H9 (cell line): ENCODE measurements around the gene FAR1. TPM values are rescaled to one million over a fixed set of nuclear protein-coding genes. Genes with fewer than 3 reads are reported as not detected.

Source experiments
- DNase-seq: peaks from one replicate; pipeline ENCODE4 v3.0.0-alpha.2; 2017
- H2AFZ ChIP-seq: one replicate; pipeline ENCODE4 v1.6.1; 2013; ENCODE audit warnings: mild to moderate bottlenecking, low read length, control low read depth, moderate library complexity
- H2AK5ac ChIP-seq: 2 replicates; pipeline ENCODE4 v1.6.1; 2013; ENCODE audit warnings: low read length, control low read depth, mixed read lengths; ENCODE audit not compliant: insufficient read length
- H2BK120ac ChIP-seq: one replicate; pipeline ENCODE4 v1.6.1; 2013; ENCODE audit warnings: low read depth, mild to moderate bottlenecking, low read length, control low read depth, inconsistent platforms; ENCODE audit not compliant: poor library complexity, severe bottlenecking
- H2BK12ac ChIP-seq: 2 replicates; pipeline ENCODE4 v1.6.1; 2013; ENCODE audit warnings: low read length, control low read depth, mixed read lengths, low read depth; ENCODE audit not compliant: insufficient read length
- H2BK15ac ChIP-seq: 2 replicates; pipeline ENCODE4 v1.6.1; 2013; ENCODE audit warnings: low read depth, low read length, control low read depth
- H2BK20ac ChIP-seq: one replicate; pipeline ENCODE4 v1.6.1; 2013; ENCODE audit warnings: low read depth, mild to moderate bottlenecking, low read length, control low read depth, inconsistent platforms; ENCODE audit not compliant: poor library complexity, severe bottlenecking
- H2BK5ac ChIP-seq: 2 replicates; pipeline ENCODE4 v1.6.1; 2013; ENCODE audit warnings: low read length, control low read depth, mixed read lengths; ENCODE audit not compliant: insufficient read length
- H3K14ac ChIP-seq: 2 replicates; pipeline ENCODE4 v1.6.1; 2013; ENCODE audit warnings: low read length, control low read depth; ENCODE audit not compliant: insufficient read depth
- H3K18ac ChIP-seq: 2 replicates; pipeline ENCODE4 v1.6.1; 2013; ENCODE audit warnings: low read depth, mild to moderate bottlenecking, mixed read lengths, low read length, control low read depth; ENCODE audit not compliant: insufficient read length
- H3K23ac ChIP-seq: 2 replicates; pipeline ENCODE4 v1.6.1; 2013; ENCODE audit warnings: low read length, control low read depth, mixed read lengths, low read depth; ENCODE audit not compliant: insufficient read length
- H3K23me2 ChIP-seq: 2 replicates; pipeline ENCODE4 v1.6.1; 2013; ENCODE audit warnings: low read depth, mild to moderate bottlenecking, mixed read lengths, low read length, control low read depth; ENCODE audit not compliant: insufficient read length, poor library complexity, severe bottlenecking
- H3K27ac ChIP-seq: 2 replicates; pipeline ENCODE4 v1.5.1; 2013; ENCODE audit warnings: low read length, control low read depth, mixed read lengths, low read depth; ENCODE audit not compliant: insufficient read length
- H3K27me3 ChIP-seq: 2 replicates; pipeline ENCODE4 v1.6.1; 2013; ENCODE audit warnings: low read length, control low read depth, inconsistent platforms; ENCODE audit not compliant: insufficient read depth
- H3K4ac ChIP-seq: 2 replicates; pipeline ENCODE4 v1.6.1; 2013; ENCODE audit warnings: low read depth, mild to moderate bottlenecking, control low read depth, inconsistent platforms, low read length, moderate library complexity
- H3K4me1 ChIP-seq: 2 replicates; pipeline ENCODE4 v1.6.1; 2013; ENCODE audit warnings: low read length, control low read depth, inconsistent platforms; ENCODE audit not compliant: insufficient read depth
- H3K4me2 ChIP-seq: 2 replicates; pipeline ENCODE4 v1.6.1; 2013; ENCODE audit warnings: low read length, control low read depth, mixed read lengths; ENCODE audit not compliant: insufficient read length, insufficient read depth
- H3K56ac ChIP-seq: 2 replicates; pipeline ENCODE4 v1.6.1; 2013; ENCODE audit warnings: low read depth, mild to moderate bottlenecking, mixed read lengths, low read length, control low read depth; ENCODE audit not compliant: insufficient read length
- H3K79me1 ChIP-seq: 2 replicates; pipeline ENCODE4 v1.6.1; 2013; ENCODE audit warnings: low read depth, mild to moderate bottlenecking, moderate library complexity, low read length, control low read depth, inconsistent platforms; ENCODE audit not compliant: insufficient read depth, poor library complexity, severe bottlenecking
- H3K79me2 ChIP-seq: 2 replicates; pipeline ENCODE4 v1.6.1; 2013; ENCODE audit warnings: low read length, control low read depth, inconsistent platforms; ENCODE audit not compliant: insufficient read depth
- H3K9ac ChIP-seq: 2 replicates; pipeline ENCODE4 v1.6.1; 2013; ENCODE audit warnings: low read length, control low read depth, mixed read lengths; ENCODE audit not compliant: insufficient read length; ENCODE audit errors: extremely low read depth
- H3K9me3 ChIP-seq: one replicate; pipeline ENCODE4 v1.6.1; 2013; ENCODE audit warnings: low read depth, low read length, inconsistent platforms; ENCODE audit not compliant: control insufficient read depth
- H3T11ph ChIP-seq: one replicate; pipeline ENCODE4 v1.6.1; 2013; ENCODE audit warnings: mild to moderate bottlenecking, low read length, control low read depth, inconsistent platforms
- H4K20me1 ChIP-seq: one replicate; pipeline ENCODE4 v1.6.1; 2013; ENCODE audit not compliant: control insufficient read depth, insufficient read length, insufficient read depth
- H4K5ac ChIP-seq: 2 replicates; pipeline ENCODE4 v1.6.1; 2013; ENCODE audit warnings: low read depth, mild to moderate bottlenecking, mixed read lengths, low read length, control low read depth; ENCODE audit not compliant: insufficient read length
- H4K8ac ChIP-seq: replicated peaks from 2 replicates; pipeline ENCODE4 v1.6.1; 2013; ENCODE audit warnings: low read length, control low read depth, mixed read lengths, low read depth; ENCODE audit not compliant: insufficient read length
- H4K91ac ChIP-seq: 2 replicates; pipeline ENCODE4 v1.6.1; 2013; ENCODE audit warnings: low read depth, mild to moderate bottlenecking, moderate library complexity, mixed read lengths, low read length, control low read depth; ENCODE audit not compliant: insufficient read length
- H3K27ac Mint-ChIP-seq, 3 experiments: 2 replicates in 2 of 3; 3 replicates in 1 of 3; pipeline ENCODE4 v1.8.0; 2020 to 2021; ENCODE audit warnings: mixed read lengths in 3 of 3, mild to moderate bottlenecking in 1 of 3, moderate library complexity in 1 of 3
- H3K27me3 Mint-ChIP-seq: 2 replicates; pipeline ENCODE4 v1.8.0; 2021; ENCODE audit warnings: low read depth, mild to moderate bottlenecking, moderate library complexity, mixed read lengths
- H3K36me3 Mint-ChIP-seq, 3 experiments: 2 replicates in 2 of 3; 3 replicates in 1 of 3; pipeline ENCODE4 v1.8.0; 2020 to 2021; ENCODE audit warnings: low read depth in 3 of 3, mixed read lengths in 3 of 3; ENCODE audit not compliant: insufficient read depth in 1 of 3
- H3K4me1 Mint-ChIP-seq, 2 experiments: 2 replicates each; pipeline ENCODE4 v1.8.0; 2020; ENCODE audit warnings: mixed read lengths in 2 of 2
- H3K4me3 Mint-ChIP-seq, 2 experiments: 2 replicates in 1 of 2; 3 replicates in 1 of 2; pipeline ENCODE4 v1.8.0; 2020 to 2021; ENCODE audit warnings: mild to moderate bottlenecking in 2 of 2, mixed read lengths in 2 of 2, moderate library complexity in 1 of 2
- H3K9me3 Mint-ChIP-seq, 2 experiments: 2 replicates in 1 of 2; 3 replicates in 1 of 2; pipeline ENCODE4 v1.8.0; 2020; ENCODE audit warnings: mild to moderate bottlenecking in 2 of 2, mixed read lengths in 2 of 2, moderate library complexity in 1 of 2
- WGBS: extraction: QIAGEN DNeasy Blood & Tissue Kit; methylation state at CpG from one replicate; pipeline ENCODE4 v1.1.7; 2013; ENCODE audit warnings: missing lambda C conversion rate, low lambda C conversion rate, mixed read lengths; ENCODE audit not compliant: insufficient read length; ENCODE audit errors: extremely low coverage; 5-methylcytosine and 5-hydroxymethylcytosine counted together
- total RNA-seq: library from RNA; stranded (reverse); gene quantifications from 2 replicates; pipeline ENCODE4 v1.2.1, GENCODE V29; 2021
- TF ChIP-seq, protein P1 (sequence below): fragments of 200-600 bp; sonication (generic); conservative IDR thresholded peaks from 3 replicates; pipeline ENCODE4 v1.8.0; 2021; ENCODE audit warnings: antibody characterized with exemption, mild to moderate bottlenecking

FAR1 gene
- total RNA-seq, 1 experiment from 2014 or later, result 72.5 TPM

DNA sequence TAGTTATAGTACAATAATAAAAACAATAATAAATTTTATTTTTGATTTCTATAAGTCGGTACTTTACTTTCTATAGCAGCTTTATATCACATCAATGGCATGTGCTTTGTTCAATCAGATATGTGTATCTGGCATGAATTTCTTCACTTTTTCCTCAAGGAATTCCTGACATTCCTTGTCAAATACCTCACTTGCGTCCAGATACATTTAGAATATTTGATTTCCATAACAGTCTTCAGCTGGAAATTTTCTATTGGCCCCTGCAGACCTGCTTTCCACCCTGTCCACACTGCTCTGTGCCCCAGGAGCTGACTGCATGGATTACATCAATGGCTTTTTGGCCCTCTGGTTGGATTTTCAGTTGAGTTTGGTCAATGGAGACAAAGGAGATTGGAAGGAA, 93.2 kb downstream of the FAR1 start:
- Histone ChIP-seq H4K20me1 (no peaks in the 10 kb centered on the region), H3T11ph (no peak overlapping the region), H2BK5ac (no peak overlapping the region), H3K9ac (no peak overlapping the region), H3K14ac (no peak overlapping the region), H3K4me2 (no peak overlapping the region), H2BK20ac (no peak overlapping the region), H3K56ac (no peak overlapping the region), H3K23me2 (peaks cover 2% of the 10 kb centered on the region), H4K5ac (no peak overlapping the region), H3K4me1 (peaks cover 2% of the 10 kb centered on the region; the same call in 1 of the 2 replicates), H4K91ac (no peak overlapping the region), H2BK120ac (no peak overlapping the region), H2BK12ac (no peak overlapping the region), H3K18ac (no peak overlapping the region), H3K9me3 (no peaks in the 10 kb centered on the region), H4K8ac (no peak overlapping the region), H3K27me3 (no peaks in the 10 kb centered on the region), H3K4ac (no peak overlapping the region), H2BK15ac (no peak overlapping the region), H3K23ac (no peak overlapping the region), H2AFZ (no peak overlapping the region), H3K79me1 (no peaks in the 10 kb centered on the region), H2AK5ac (no peak overlapping the region), H3K27ac (no peak overlapping the region), H3K79me2 (no peaks in the 10 kb centered on the region)
- H3K9me3 Mint-ChIP-seq, result no peaks in the 10 kb centered on the region
- peaks cover 6 to 7% of the 10 kb centered on the region in 2 experiments; a peak in 3 of 4 replicates for H3K4me1 Mint-ChIP-seq
- H3K27ac Mint-ChIP-seq, result no peak overlapping the region
- no CpG with 5 or more reads among the region's 2 CpGs for WGBS
- no peak for DNase-seq
- no peaks in the 10 kb centered on the region for H3K36me3 Mint-ChIP-seq
- H3K4me3 Mint-ChIP-seq, result no peak overlapping the region
- TF ChIP-seq, protein P1, sequence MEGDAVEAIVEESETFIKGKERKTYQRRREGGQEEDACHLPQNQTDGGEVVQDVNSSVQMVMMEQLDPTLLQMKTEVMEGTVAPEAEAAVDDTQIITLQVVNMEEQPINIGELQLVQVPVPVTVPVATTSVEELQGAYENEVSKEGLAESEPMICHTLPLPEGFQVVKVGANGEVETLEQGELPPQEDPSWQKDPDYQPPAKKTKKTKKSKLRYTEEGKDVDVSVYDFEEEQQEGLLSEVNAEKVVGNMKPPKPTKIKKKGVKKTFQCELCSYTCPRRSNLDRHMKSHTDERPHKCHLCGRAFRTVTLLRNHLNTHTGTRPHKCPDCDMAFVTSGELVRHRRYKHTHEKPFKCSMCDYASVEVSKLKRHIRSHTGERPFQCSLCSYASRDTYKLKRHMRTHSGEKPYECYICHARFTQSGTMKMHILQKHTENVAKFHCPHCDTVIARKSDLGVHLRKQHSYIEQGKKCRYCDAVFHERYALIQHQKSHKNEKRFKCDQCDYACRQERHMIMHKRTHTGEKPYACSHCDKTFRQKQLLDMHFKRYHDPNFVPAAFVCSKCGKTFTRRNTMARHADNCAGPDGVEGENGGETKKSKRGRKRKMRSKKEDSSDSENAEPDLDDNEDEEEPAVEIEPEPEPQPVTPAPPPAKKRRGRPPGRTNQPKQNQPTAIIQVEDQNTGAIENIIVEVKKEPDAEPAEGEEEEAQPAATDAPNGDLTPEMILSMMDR, result no peak
- H3K27me3 Mint-ChIP-seq, result no peaks in the 10 kb centered on the region
